Measurements from ENCODE around the gene OLFM4. TPM values are rescaled to one million over a fixed set of nuclear protein-coding genes. Genes with fewer than 3 reads are reported as not detected.

Gene OLFM4
- total and polyA plus RNA-seq, 10 of the 15 experiments (the other 5 are each of a cell fraction or from before 2014, with no cell fraction given), result 0.03 to 0.27 (median 0.11) TPM; not detected in 6

DNA sequence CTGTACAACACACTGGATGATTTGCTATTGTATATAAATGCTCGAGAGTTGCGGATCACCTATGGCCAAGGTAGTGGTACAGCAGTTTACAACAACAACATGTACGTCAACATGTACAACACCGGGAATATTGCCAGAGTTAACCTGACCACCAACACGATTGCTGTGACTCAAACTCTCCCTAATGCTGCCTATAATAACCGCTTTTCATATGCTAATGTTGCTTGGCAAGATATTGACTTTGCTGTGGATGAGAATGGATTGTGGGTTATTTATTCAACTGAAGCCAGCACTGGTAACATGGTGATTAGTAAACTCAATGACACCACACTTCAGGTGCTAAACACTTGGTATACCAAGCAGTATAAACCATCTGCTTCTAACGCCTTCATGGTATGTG is 21.5 kb downstream of the OLFM4 start:
- intact Hi-C loops (cut with micrococcal nuclease; ENCODE audit: unreplicated experiment), result no loop called here
- RAD21 ChIA-PET (ENCODE audit: unreplicated experiment), result no interaction called here
- H2AFZ ChIP-seq (ENCODE audit: control insufficient read depth, low read depth, low read length), result no peak overlapping the region
- no peak for TF ChIP-seq HDAC2 (IDR thresholded peaks at IDR 0.05)
- TF ChIP-seq, protein P1, sequence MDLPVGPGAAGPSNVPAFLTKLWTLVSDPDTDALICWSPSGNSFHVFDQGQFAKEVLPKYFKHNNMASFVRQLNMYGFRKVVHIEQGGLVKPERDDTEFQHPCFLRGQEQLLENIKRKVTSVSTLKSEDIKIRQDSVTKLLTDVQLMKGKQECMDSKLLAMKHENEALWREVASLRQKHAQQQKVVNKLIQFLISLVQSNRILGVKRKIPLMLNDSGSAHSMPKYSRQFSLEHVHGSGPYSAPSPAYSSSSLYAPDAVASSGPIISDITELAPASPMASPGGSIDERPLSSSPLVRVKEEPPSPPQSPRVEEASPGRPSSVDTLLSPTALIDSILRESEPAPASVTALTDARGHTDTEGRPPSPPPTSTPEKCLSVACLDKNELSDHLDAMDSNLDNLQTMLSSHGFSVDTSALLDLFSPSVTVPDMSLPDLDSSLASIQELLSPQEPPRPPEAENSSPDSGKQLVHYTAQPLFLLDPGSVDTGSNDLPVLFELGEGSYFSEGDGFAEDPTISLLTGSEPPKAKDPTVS (IDR thresholded peaks at IDR 0.05; ENCODE audit: low read depth, low read length), result no peak
- no peak for TF ChIP-seq MYB (IDR thresholded peaks at IDR 0.05; ENCODE audit: borderline replicate concordance, low read depth, low read length)
- TF ChIP-seq LARP7 (IDR thresholded peaks at IDR 0.05), result no peak
- TF ChIP-seq CEBPB (IDR thresholded peaks at IDR 0.05; ENCODE audit: borderline replicate concordance in 1 of 2, low read depth in 2 of 2, low read length in 2 of 2), result no peak
- TF ChIP-seq, protein P2, sequence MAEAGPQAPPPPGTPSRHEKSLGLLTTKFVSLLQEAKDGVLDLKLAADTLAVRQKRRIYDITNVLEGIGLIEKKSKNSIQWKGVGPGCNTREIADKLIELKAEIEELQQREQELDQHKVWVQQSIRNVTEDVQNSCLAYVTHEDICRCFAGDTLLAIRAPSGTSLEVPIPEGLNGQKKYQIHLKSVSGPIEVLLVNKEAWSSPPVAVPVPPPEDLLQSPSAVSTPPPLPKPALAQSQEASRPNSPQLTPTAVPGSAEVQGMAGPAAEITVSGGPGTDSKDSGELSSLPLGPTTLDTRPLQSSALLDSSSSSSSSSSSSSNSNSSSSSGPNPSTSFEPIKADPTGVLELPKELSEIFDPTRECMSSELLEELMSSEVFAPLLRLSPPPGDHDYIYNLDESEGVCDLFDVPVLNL (IDR thresholded peaks at IDR 0.05; ENCODE audit: low read depth, low read length), result no peak
- no peak for TF ChIP-seq NFYA (IDR thresholded peaks at IDR 0.05; ENCODE audit: borderline replicate concordance, low read depth, low read length)
- no peak for TF ChIP-seq CBX3 (IDR thresholded peaks at IDR 0.05; ENCODE audit: borderline replicate concordance, low read depth)
- TF ChIP-seq SREBF1 (IDR thresholded peaks at IDR 0.05; ENCODE audit: low read length), result no peak
- TF ChIP-seq, protein P3, sequence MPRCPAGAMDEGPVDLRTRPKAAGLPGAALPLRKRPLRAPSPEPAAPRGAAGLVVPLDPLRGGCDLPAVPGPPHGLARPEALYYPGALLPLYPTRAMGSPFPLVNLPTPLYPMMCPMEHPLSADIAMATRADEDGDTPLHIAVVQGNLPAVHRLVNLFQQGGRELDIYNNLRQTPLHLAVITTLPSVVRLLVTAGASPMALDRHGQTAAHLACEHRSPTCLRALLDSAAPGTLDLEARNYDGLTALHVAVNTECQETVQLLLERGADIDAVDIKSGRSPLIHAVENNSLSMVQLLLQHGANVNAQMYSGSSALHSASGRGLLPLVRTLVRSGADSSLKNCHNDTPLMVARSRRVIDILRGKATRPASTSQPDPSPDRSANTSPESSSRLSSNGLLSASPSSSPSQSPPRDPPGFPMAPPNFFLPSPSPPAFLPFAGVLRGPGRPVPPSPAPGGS (IDR thresholded peaks at IDR 0.05; ENCODE audit: borderline replicate concordance, insufficient read depth, low read depth, low read length, poor library complexity, severe bottlenecking), result no peak
- no peak for TF ChIP-seq ZNF622 (IDR thresholded peaks at IDR 0.05)
- TF ChIP-seq CREB1 (IDR thresholded peaks at IDR 0.05; ENCODE audit: low read depth), result no peak
- TF ChIP-seq BHLHE40 (IDR thresholded peaks at IDR 0.05; ENCODE audit: borderline replicate concordance in 1 of 2, low read depth in 2 of 2, low read length in 1 of 2), result no peak
- TF ChIP-seq SP1 (IDR thresholded peaks at IDR 0.05; ENCODE audit: low read depth, low read length), result no peak
- TF ChIP-seq, protein P4, sequence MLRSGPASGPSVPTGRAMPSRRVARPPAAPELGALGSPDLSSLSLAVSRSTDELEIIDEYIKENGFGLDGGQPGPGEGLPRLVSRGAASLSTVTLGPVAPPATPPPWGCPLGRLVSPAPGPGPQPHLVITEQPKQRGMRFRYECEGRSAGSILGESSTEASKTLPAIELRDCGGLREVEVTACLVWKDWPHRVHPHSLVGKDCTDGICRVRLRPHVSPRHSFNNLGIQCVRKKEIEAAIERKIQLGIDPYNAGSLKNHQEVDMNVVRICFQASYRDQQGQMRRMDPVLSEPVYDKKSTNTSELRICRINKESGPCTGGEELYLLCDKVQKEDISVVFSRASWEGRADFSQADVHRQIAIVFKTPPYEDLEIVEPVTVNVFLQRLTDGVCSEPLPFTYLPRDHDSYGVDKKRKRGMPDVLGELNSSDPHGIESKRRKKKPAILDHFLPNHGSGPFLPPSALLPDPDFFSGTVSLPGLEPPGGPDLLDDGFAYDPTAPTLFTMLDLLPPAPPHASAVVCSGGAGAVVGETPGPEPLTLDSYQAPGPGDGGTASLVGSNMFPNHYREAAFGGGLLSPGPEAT (IDR thresholded peaks at IDR 0.05; ENCODE audit: low read depth), result no peak
- no peak for TF ChIP-seq ZNF207 (IDR thresholded peaks at IDR 0.05; ENCODE audit: borderline replicate concordance)
- TF ChIP-seq, protein P5, sequence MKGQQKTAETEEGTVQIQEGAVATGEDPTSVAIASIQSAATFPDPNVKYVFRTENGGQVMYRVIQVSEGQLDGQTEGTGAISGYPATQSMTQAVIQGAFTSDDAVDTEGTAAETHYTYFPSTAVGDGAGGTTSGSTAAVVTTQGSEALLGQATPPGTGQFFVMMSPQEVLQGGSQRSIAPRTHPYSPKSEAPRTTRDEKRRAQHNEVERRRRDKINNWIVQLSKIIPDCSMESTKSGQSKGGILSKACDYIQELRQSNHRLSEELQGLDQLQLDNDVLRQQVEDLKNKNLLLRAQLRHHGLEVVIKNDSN (IDR thresholded peaks at IDR 0.05; ENCODE audit: borderline replicate concordance, extremely low read length, insufficient read depth, low read depth, low read length), result no peak

More for the DNA sequence above, 21.5 kb downstream of the OLFM4 start:
- Histone ChIP-seq H3K4me2 (ENCODE audit: control insufficient read depth, insufficient read depth) (no peak overlapping the region), H3K79me2 (ENCODE audit: control insufficient read depth, insufficient read depth, low read length) (no peaks in the 10 kb centered on the region), H3K27me3 (replicated peaks in 1 of 2; ENCODE audit: control insufficient read depth in 2 of 2, insufficient read depth in 2 of 2, low read length in 1 of 2) (no peaks in the 10 kb centered on the region), H3K9me3 (replicated peaks; ENCODE audit: control insufficient read depth, insufficient read depth, low read length) (no peaks in the 10 kb centered on the region), H4K20me1 (ENCODE audit: control insufficient read depth, insufficient read depth) (no peaks in the 10 kb centered on the region), H3K4me3 (no peak overlapping the region), H3K36me3 (ENCODE audit: control insufficient read depth in 2 of 2, insufficient read depth in 2 of 2, low read length in 1 of 2) (no peaks in the 10 kb centered on the region), H3K27ac (ENCODE audit: control insufficient read depth, insufficient read depth) (no peak overlapping the region), H3K9ac (ENCODE audit: control insufficient read depth, insufficient read depth, low read length) (no peak overlapping the region), H3K4me1 (ENCODE audit: control insufficient read depth, insufficient read depth, low read length) (no peaks in the 10 kb centered on the region)
- FAIRE-seq, result no peak
- 36% methylated on average over 7 of the region's 7 CpGs for WGBS (ENCODE audit: insufficient coverage, insufficient replicate concordance, low lambda C conversion rate, missing lambda C conversion rate)
- ChIA-PET SMC1A (ENCODE audit: uncharacterized antibody, unreplicated experiment) (no interaction called here), CTCF (no interaction called here), POLR2A (no interaction called here)
- ATAC-seq, result no peak
- BruUV-seq (replicated peaks), result no TSS peak
- no peak for DNase-seq (ENCODE audit: low read depth, low spot score)
- in situ Hi-C loops (cut with MboI), result no loop called here

Measured in GM12878 (cell line).